HUES64 (cell line): Measurements from ENCODE around the gene SLCO1A2. TPM values are rescaled to one million over a fixed set of nuclear protein-coding genes. Genes with fewer than 3 reads are reported as not detected.
"Not testable (repeated sequence)": the region's sequence is repeated elsewhere in the genome, so short reads cannot be mapped to it uniquely, and the experiment has no call there.

ENCODE experiments used
- H3K27ac ChIP-seq: 2 replicates; pipeline ENCODE4 v1.7.0; 2013; ENCODE audit warnings: low read depth, low read length, inconsistent platforms
- H3K27me3 ChIP-seq: 2 replicates; pipeline ENCODE4 v1.6.1; 2013; ENCODE audit warnings: mild to moderate bottlenecking, low read length; ENCODE audit not compliant: insufficient read depth
- H3K36me3 ChIP-seq: 2 replicates; pipeline ENCODE4 v1.6.1; 2013; ENCODE audit warnings: mild to moderate bottlenecking, low read length; ENCODE audit not compliant: insufficient read depth
- H3K4me1 ChIP-seq: 2 replicates; pipeline ENCODE4 v1.6.1; 2013; ENCODE audit warnings: mild to moderate bottlenecking, low read length, moderate library complexity; ENCODE audit not compliant: insufficient read depth
- H3K4me3 ChIP-seq: 2 replicates; pipeline ENCODE4 v1.5.1; 2013; ENCODE audit warnings: mild to moderate bottlenecking, low read length, moderate library complexity
- H3K9ac ChIP-seq: 2 replicates; pipeline ENCODE4 v1.6.1; 2013; ENCODE audit warnings: mild to moderate bottlenecking, low read depth, low read length
- H3K9me3 ChIP-seq: 2 replicates; pipeline ENCODE4 v1.6.1; 2013; ENCODE audit warnings: low read depth, low read length; ENCODE audit not compliant: insufficient read depth
- WGBS: fragments of 150-250, 120-280 bp; methylation state at CpG from one replicate; pipeline ENCODE4 v1.1.7; 2013; ENCODE audit warnings: missing lambda C conversion rate; 5-methylcytosine and 5-hydroxymethylcytosine counted together
- polyA plus RNA-seq, 2 experiments: library from polyadenylated mRNA; stranded (reverse); fragments of 50-300 nt; gene quantifications; one replicate each; pipeline ENCODE4 v1.2.3, GENCODE V29; 2013

The SLCO1A2 gene
- polyA plus RNA-seq (2013, experiment 1 of 2), result 3.5 TPM
- polyA plus RNA-seq (2013, experiment 2 of 2), result 5.1 TPM

- H3K4me1 ChIP-seq, result peaks cover 9% of the 10 kb centered on the region; the same call in 1 of the 2 replicates
- WGBS, result 88% methylated on average over 2 of the region's 3 CpGs
- peaks cover 19% of the 10 kb centered on the region for H3K36me3 ChIP-seq
- H3K27ac ChIP-seq, result no peak within 1 kb of the TSS
- no peak within 1 kb of the TSS for H3K4me3 ChIP-seq
- peaks cover 42% of the 10 kb centered on the region for H3K9me3 ChIP-seq
- no peak within 1 kb of the TSS for H3K9ac ChIP-seq
- H3K27me3 ChIP-seq, result no peaks in the 10 kb centered on the region
These were observed at the start of gene SLCO1A2 for GRCh38 chr12:21334771-21335325. TSS of gene SLCO1A2 (minus strand) at chr12:21334917. CDS start at chr12:21334647, 270 bp downstream.

- 97% methylated on average over 2 of the region's 2 CpGs for WGBS
- no peak overlapping the region for H3K4me3 ChIP-seq
- no peak overlapping the region for H3K9ac ChIP-seq
- H3K9me3 ChIP-seq, result no peaks in the 10 kb centered on the region
- no peak overlapping the region for H3K27ac ChIP-seq
- H3K36me3 ChIP-seq, result no peaks in the 10 kb centered on the region
- no peaks in the 10 kb centered on the region for H3K27me3 ChIP-seq
- no peaks in the 10 kb centered on the region for H3K4me1 ChIP-seq
These were observed 49.5 kb upstream of the SLCO1A2 start for GRCh38 chr12:21384261-21384660.

GRCh38 chr12:21381320-21381719 lies 46.6 kb upstream of the SLCO1A2 start:
- H3K9ac ChIP-seq, H3K27me3 ChIP-seq, H3K36me3 ChIP-seq, H3K27ac ChIP-seq, H3K9me3 ChIP-seq, H3K4me3 ChIP-seq, H3K4me1 ChIP-seq: not testable (repeated sequence)
- WGBS, result 96% methylated on average over 5 of the region's 5 CpGs

GRCh38 chr12:21379218-21379617 lies 44.5 kb upstream of the SLCO1A2 start:
- H3K4me1 ChIP-seq, result no peaks in the 10 kb centered on the region
- H3K9ac ChIP-seq, result no peak overlapping the region
- WGBS, result 93% methylated on average over 3 of the region's 3 CpGs
- H3K27me3 ChIP-seq, result no peaks in the 10 kb centered on the region
- H3K4me3 ChIP-seq, result no peak overlapping the region
- no peaks in the 10 kb centered on the region for H3K9me3 ChIP-seq
- no peak overlapping the region for H3K27ac ChIP-seq
- H3K36me3 ChIP-seq, result no peaks in the 10 kb centered on the region

- Histone ChIP-seq H3K27ac (no peak within 1 kb of the TSS), H3K36me3 (no peaks in the 10 kb centered on the region; the same call in 1 of the 2 replicates), H3K9ac (no peak within 1 kb of the TSS), H3K4me1 (peaks cover 4% of the 10 kb centered on the region; the same call in 1 of the 2 replicates), H3K27me3 (no peaks in the 10 kb centered on the region), H3K9me3 (no peaks in the 10 kb centered on the region), H3K4me3 (no peak within 1 kb of the TSS)
- WGBS, result 96% methylated on average over 2 of the region's 2 CpGs
These were observed 37.9 kb upstream of the SLCO1A2 start, which contains the start of gene IAPP for GRCh38 chr12:21372602-21373001. TSS of gene IAPP (plus strand) at chr12:21372902. CDS start at chr12:21373352, 450 bp downstream.

- Histone ChIP-seq H3K9me3 (no peaks in the 10 kb centered on the region), H3K4me1 (peaks cover 11% of the 10 kb centered on the region; the same call in 1 of the 2 replicates), H3K27ac (no peak overlapping the region), H3K36me3 (no peaks in the 10 kb centered on the region; the same call in 1 of the 2 replicates), H3K9ac (no peak overlapping the region), H3K27me3 (no peaks in the 10 kb centered on the region), H3K4me3 (no peak overlapping the region)
- WGBS, result over 99% methylated on average over 5 of the region's 7 CpGs
These were observed 36.2 kb upstream of the SLCO1A2 start for GRCh38 chr12:21370845-21371449.

- Histone ChIP-seq H3K4me3 (no peak overlapping the region), H3K9ac (no peak overlapping the region), H3K27ac (no peak overlapping the region), H3K27me3 (no peaks in the 10 kb centered on the region), H3K9me3 (no peaks in the 10 kb centered on the region), H3K4me1 (peaks cover 11% of the 10 kb centered on the region; the same call in 1 of the 2 replicates), H3K36me3 (no peaks in the 10 kb centered on the region; the same call in 1 of the 2 replicates)
- WGBS, result 85% methylated on average over 2 of the region's 4 CpGs
These were observed 34.6 kb upstream of the SLCO1A2 start for GRCh38 chr12:21369141-21369980.

- H3K27me3 ChIP-seq, H3K36me3 ChIP-seq, H3K9ac ChIP-seq, H3K27ac ChIP-seq, H3K4me1 ChIP-seq, H3K4me3 ChIP-seq, H3K9me3 ChIP-seq: not testable (repeated sequence)
- WGBS, result 88% methylated on average over 10 of the region's 10 CpGs
These were observed 25.9 kb upstream of the SLCO1A2 start for GRCh38 chr12:21360632-21361031.

- WGBS, result 100% methylated on average over 1 of the region's 1 CpG
- Histone ChIP-seq H3K9ac (no peak overlapping the region), H3K4me1 (peaks cover 9% of the 10 kb centered on the region), H3K4me3 (no peak overlapping the region), H3K36me3 (no peaks in the 10 kb centered on the region), H3K9me3 (no peaks in the 10 kb centered on the region), H3K27ac (no peak overlapping the region), H3K27me3 (no peaks in the 10 kb centered on the region)
These were observed 19.9 kb upstream of the SLCO1A2 start for GRCh38 chr12:21354641-21355040.

- peaks cover 9% of the 10 kb centered on the region for H3K4me1 ChIP-seq
- no peak overlapping the region for H3K4me3 ChIP-seq
- no peak overlapping the region for H3K9ac ChIP-seq
- H3K9me3 ChIP-seq, result no peaks in the 10 kb centered on the region
- no peak overlapping the region for H3K27ac ChIP-seq
- H3K36me3 ChIP-seq, result no peaks in the 10 kb centered on the region
- 92% methylated on average over 3 of the region's 4 CpGs for WGBS
- H3K27me3 ChIP-seq, result no peaks in the 10 kb centered on the region
These were observed 19.2 kb upstream of the SLCO1A2 start for GRCh38 chr12:21353948-21354347.

- Histone ChIP-seq H3K9ac (no peak overlapping the region), H3K27ac (no peak overlapping the region), H3K27me3 (no peaks in the 10 kb centered on the region), H3K4me1 (peaks cover 9% of the 10 kb centered on the region), H3K9me3 (no peaks in the 10 kb centered on the region), H3K4me3 (no peak overlapping the region), H3K36me3 (no peaks in the 10 kb centered on the region)
- 89% methylated on average over 1 of the region's 1 CpG for WGBS
These were observed 18.8 kb upstream of the SLCO1A2 start for GRCh38 chr12:21353487-21353886.
